Stimulated activated CD4-positive, alpha-beta T cell treated with anti-CD3 and anti-CD28 coated beads, Interleukin-1b, Interleukin-23, amount 100 ng/mL, for 4 hours (primary cell): ENCODE results near the gene KRT35.

Source experiments
- DNase-seq, 2 donors: peaks; one replicate each; pipeline ENCODE4 v3.0.0-alpha.2; 2020; ENCODE audit warnings: low read depth in 2 of 2

Gene KRT35

DNA sequence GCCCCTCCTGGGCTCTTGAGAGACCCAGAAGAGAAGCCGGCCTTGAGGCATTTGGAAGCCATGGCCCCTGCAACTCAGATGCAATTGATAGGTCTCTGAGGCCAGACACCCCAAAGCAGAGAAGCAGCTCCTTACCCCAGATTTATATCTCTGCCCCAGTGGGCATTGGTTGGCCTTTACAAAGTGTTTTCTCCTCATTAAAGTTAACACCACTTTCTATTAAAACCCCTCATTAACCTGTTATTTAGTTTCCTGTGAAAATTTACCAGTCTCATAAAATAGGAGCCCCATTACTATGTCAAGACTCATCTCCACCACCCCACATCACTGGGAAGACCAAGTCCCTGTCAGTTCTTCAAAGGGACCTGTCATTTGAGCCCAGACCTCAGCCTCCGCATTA, at the start of gene KRT35:
Gene KRT35 (minus strand): TSS at position 116 of the 400 bp plus-strand sequence. CDS start 54 bp downstream, at position 62.
- DNase-seq = no peak

GRCh38 chr17:41530062-41531048, 49.4 kb upstream of the KRT35 start:
- no peak for DNase-seq

GRCh38 chr17:41529491-41529915, 48.6 kb upstream of the KRT35 start:
- DNase-seq = no peak

DNA sequence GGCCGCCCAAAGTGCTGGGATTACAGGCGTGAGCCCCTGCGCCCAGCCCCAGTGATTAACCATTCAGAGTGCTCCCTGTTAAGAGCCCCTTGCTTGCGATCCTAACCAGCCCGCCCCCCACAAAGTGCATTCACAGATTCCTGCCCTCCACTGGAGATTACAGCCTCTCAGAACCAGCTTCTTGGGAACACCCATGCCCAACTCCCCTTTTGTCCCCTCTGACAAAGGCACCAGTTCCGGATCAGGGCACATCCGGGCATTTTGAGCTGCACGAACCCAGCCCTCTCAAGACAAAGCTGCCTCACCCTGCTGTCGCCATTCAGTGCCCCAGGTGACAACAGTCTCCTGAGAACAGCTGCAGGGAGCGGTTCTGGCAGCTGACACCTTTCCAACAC, 48.0 kb upstream of the KRT35 start:
- DNase-seq = no peak

- DNase-seq = no peak
These were observed 46.4 kb upstream of the KRT35 start for GRCh38 chr17:41527063-41528023.

GRCh38 chr17:41524261-41524660, 43.3 kb upstream of the KRT35 start:
- no peak for DNase-seq

GRCh38 chr17:41523787-41524186, 42.8 kb upstream of the KRT35 start:
- no peak for DNase-seq

DNA sequence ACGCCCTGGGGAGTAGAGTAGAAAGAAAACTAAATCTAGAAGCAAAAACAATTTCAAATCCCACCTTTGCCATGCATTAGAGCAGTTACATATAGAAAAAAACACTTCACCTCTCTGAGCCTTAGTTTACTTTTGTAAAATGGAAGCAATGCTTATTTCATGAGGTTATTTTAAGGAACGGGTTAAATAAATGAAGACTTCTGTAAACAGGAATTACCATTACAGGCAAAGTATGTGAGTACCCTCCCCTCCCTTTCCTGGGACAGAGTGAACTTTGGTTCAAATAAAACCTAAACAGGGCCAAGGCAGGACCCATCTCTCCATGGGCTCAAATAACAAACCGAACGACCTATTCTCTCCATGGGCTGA, 42.3 kb upstream of the KRT35 start:
- no peak for DNase-seq

DNA sequence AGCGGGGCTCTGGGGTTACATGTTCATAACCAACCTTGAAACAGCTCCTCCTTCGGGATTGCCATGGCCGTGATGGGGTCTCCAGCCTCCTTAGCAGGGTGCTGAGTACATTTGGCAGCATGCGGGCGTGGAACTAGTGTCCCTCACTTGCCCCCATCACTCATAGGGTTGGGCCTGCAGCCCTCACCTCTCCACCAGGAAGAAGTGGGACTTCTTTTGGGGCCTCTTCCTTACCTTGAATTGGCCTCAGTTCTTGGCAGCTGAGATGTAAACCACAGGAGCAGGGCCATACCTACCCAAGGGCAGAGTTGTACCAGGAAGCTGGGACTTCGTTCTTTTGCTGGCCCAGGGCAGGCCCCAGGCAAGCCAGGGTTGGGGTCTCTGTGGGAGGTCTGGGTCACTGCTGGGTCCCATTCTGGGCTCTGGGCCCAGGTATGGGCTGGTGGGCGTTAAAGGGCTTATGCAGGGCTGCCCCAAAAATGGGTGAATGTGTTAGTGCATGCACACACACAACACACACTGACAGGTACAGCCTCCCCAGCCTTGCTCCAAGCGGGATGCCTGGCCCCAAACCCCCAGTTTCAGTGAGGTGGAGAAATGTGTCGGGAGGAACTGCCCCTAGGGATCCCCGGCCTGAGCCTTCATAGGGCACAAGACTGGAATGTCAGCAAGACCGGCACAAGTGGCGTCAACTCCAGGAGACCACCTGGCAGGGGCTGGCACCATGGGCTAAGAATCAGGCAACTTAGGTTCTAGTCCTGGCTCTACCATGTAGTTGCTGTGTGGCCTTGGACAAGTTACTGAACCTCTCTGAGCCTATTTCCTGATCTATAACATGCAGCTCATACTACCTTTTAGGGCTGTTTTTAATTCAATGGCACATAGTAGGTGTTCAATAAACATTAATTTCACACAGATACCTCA, 41.6 kb upstream of the KRT35 start:
- no peak for DNase-seq

GRCh38 chr17:41521574-41522261, 40.8 kb upstream of the KRT35 start:
- DNase-seq = no peak

GRCh38 chr17:41520821-41521521, 40.0 kb upstream of the KRT35 start:
- no peak for DNase-seq

- DNase-seq = no peak
These were observed 38.7 kb upstream of the KRT35 start for GRCh38 chr17:41519501-41520224.

DNA sequence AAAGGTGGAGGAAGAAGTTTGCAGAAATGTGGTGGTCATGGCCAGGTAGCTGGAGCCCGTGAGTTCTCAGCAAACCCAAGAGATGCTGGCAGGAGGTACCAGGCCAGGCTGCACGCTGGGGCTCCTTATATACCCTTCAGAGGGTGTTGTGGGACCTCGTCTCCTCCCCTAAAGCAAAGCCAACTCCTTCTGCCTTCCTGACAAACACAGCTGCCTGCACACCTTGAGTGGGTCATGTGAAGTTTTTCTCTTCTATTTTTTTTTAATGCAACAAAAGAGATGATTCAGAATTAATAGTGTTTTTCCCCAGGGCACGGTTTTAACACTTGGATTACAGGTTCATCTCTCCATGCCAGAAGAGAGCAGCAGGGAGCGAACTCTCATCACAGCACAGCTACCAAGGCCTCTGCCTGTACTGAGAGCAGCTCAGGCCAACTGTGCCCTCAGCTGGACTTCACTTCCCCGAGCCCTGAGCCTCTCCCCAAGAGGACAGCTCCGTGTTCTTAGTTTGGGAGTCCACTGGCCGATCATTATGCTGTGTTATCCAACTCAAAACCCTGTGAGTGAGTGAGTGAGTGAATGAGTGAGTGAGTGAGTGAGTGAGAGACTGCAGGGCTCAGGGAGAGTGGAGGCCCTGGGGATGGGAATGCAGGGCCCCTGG, 38.0 kb upstream of the KRT35 start, which contains the start of gene KRT15:
Gene KRT15 (minus strand): TSS at position 102 of the 661 bp plus-strand sequence. CDS start 63 bp downstream, at position 39.
- DNase-seq = no peak

- DNase-seq = no peak
These were observed 37.1 kb upstream of the KRT35 start for GRCh38 chr17:41518031-41518430.

DNA sequence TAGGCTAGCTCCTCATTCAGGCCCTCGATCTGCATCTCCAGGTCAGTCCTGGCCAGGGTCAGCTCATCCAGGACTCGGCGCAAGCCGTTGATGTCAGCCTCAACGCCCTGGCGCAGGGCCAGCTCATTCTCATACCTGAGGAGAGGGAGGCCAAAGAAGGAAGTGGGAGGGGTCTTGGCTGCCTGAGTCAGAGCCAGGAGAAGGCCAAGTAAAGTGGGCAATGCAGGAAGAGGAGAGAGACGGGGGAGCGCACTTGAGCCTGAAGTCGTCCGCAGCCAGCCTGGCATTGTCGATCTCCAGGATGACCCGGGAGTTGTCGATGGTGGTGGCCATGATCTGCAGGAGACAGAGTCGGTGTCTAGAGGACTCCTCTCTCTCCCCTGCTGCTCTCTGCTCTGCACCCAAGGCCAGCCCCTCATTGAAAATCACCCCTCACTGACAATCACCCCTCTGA, 35.9 kb upstream of the KRT35 start:
- no peak for DNase-seq

GRCh38 chr17:41516147-41516829, 35.3 kb upstream of the KRT35 start:
- DNase-seq = no peak

DNA sequence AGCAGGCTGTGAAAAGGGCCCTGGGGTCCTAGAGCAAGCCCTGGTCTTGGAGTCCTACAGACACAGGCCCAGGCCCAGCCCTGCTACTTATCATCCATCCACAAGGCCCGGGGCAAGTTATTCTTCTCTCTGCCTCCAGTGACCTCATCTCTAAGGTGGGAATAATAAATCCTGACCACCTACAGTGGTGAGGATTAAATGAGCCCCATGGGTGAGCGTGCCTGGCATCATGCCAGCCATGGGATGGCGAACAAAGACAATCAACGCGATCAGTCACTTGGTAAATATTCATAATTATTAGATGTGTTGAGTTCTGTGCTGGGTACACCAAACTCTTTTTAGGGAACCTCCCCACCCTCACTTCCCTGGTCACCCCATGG, 32.2 kb upstream of the KRT35 start:
- DNase-seq = no peak
